Head of caudate nucleus (tissue), 42 donors: ENCODE data around the gene LAMA4.

ENCODE experiments used
- DNase-seq, 42 donors: peaks; one replicate each; pipeline versions ENCODE4 v3.0.0 to v3.0.0-alpha.2; 2020 to 2021; ENCODE audit warnings: mixed read lengths in 7 of 42
- intact Hi-C: fragments of 100-400 bp; cut with DNase I; formaldehyde crosslinking; loops from one replicate; pipeline ENCODE4 v1.15.0; 2022

Gene LAMA4, protein sequence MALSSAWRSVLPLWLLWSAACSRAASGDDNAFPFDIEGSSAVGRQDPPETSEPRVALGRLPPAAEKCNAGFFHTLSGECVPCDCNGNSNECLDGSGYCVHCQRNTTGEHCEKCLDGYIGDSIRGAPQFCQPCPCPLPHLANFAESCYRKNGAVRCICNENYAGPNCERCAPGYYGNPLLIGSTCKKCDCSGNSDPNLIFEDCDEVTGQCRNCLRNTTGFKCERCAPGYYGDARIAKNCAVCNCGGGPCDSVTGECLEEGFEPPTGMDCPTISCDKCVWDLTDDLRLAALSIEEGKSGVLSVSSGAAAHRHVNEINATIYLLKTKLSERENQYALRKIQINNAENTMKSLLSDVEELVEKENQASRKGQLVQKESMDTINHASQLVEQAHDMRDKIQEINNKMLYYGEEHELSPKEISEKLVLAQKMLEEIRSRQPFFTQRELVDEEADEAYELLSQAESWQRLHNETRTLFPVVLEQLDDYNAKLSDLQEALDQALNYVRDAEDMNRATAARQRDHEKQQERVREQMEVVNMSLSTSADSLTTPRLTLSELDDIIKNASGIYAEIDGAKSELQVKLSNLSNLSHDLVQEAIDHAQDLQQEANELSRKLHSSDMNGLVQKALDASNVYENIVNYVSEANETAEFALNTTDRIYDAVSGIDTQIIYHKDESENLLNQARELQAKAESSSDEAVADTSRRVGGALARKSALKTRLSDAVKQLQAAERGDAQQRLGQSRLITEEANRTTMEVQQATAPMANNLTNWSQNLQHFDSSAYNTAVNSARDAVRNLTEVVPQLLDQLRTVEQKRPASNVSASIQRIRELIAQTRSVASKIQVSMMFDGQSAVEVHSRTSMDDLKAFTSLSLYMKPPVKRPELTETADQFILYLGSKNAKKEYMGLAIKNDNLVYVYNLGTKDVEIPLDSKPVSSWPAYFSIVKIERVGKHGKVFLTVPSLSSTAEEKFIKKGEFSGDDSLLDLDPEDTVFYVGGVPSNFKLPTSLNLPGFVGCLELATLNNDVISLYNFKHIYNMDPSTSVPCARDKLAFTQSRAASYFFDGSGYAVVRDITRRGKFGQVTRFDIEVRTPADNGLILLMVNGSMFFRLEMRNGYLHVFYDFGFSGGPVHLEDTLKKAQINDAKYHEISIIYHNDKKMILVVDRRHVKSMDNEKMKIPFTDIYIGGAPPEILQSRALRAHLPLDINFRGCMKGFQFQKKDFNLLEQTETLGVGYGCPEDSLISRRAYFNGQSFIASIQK (N-terminal part only)

DNA sequence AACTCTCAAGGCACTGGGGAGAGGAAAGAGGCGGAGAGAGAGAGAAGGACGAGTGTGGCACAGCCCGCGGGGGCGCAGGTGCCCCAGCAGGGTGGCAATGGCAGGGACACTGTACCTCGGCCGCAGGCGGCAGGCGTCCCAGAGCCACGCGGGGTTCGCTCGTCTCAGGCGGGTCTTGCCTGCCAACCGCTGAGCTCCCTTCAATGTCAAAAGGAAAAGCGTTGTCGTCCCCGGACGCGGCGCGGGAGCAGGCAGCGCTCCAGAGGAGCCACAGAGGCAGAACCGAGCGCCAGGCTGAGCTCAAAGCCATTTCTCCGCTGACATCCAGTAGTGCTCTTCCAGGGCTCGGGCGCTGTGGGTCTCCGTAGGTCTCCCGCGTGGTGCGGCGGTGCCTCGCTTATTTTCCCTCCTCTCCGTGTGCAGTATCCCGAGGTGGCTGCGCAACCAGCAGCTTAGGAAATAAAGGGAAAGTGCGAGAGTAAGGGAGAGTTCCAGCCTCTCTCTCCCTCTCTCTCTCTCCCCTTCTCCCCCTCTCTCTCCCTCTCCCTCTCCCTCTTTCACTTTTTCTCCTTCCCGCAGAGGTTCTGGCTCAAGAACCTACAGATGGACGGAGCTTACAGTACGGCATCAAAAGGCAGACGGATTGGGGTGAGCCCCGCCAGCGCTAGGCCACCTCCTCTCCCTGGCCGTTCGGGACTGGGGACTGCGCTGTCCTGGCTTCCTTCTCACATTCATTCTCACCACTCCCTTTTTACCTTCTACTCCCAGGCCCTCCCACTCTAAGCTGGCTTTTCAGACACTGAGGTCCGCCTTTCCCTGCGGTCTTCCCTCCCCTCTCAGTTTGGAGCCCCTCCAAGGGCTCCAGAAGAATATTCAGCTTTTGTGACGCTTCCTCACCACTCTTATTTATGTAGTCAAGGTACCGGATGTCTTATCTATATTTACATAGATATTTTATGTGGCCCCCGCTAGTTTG lies at the start of gene LAMA4:
TSS of gene LAMA4 (minus strand) at position 727 of the 976 bp plus-strand sequence. CDS start at position 310, 417 bp downstream.
- intact Hi-C loops = no loop called here
- peak; percentile 11 to 72 (median 50) for DNase-seq

DNA sequence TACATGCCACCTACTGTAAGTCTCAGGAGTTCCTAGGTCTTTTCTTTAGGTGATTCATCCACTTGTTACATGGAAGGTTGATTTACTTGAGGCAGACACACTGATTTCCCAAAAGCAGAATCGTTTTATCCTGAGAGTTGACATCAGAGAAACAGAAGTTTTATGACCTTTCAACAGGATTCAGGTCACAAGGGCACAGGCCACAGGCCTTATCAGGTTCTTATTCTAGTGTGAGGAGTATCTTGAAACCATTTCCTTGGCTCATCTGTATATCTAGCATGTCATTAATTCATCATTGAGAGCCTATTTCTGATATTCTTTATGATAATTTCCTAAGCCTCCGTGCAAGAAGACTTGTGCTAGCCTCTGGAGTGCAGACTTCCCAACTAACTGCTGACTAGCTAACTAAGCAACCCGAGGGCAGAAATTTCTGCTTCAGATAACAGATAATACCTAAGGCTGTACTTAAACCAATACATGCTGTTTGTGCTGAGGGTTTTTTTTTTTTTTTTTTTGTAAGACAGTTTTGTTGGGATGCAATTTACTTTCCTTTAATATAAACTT lies 47.9 kb upstream of the LAMA4 start:
- intact Hi-C loops = loop anchor here (5.0 kb wide), 1 partner anchor 115 kb away; no protein-coding TSS in a partner anchor

GRCh38 chr6:112300896-112301295 lies 46.5 kb upstream of the LAMA4 start:
- intact Hi-C loops = loop anchor here (5.0 kb wide), 1 partner anchor 114 kb away; no protein-coding TSS in a partner anchor
- no peak for DNase-seq

More for the DNA sequence above, 47.9 kb upstream of the LAMA4 start:
- DNase-seq = no peak

GRCh38 chr6:112298816-112299281 lies 44.5 kb upstream of the LAMA4 start:
- DNase-seq = no peak
- intact Hi-C loops = no loop called here

- DNase-seq = peak in 16 of 42 donors; percentile 1 to 61 (median 24)
- intact Hi-C loops = no loop called here
Measured at GRCh38 chr6:112298021-112298745, 43.8 kb upstream of the LAMA4 start.

DNA sequence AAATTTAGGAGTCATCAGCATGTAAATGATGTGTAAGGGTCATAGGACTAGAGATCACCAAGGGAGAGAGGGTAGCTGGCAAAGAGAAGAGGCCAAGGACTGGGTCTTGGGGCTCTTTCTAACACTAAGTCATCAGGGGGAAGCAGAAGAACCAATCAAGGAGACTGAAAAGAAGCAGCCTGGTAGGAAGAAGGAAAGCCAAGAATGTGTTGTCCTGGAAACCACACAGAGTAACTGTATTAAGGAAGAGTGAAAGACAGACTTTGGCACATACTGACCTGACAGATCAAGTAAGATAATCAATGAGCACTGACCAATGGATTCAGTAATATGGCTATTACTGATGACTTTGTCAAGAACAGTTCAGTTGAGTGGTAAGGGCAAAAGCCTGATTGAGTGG lies 42.3 kb upstream of the LAMA4 start:
- intact Hi-C loops = no loop called here

DNA sequence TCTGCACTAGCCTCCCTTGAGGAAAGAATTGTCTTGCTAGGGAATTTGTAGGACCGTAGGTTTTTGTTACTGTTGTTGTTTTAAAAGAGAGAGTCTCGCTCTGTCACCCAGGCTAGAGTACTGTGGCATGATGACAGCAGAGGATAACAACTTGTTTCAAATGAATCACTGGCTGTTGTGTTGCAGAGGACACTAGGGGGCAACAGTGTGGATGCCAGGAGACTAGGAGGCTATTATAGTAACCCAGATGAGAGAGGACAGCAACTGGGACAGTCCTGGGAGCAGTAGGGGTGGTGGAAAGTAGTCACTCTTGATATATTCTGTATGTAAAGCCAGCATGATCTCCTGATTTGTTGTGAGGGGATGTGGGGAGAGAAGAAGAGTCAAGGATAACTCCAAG lies 41.8 kb upstream of the LAMA4 start:
- intact Hi-C loops = no loop called here
- peak in 3 of 42 donors; percentile 12 to 56 (median 32) for DNase-seq

More for the DNA sequence above, 42.3 kb upstream of the LAMA4 start:
- DNase-seq = no peak

DNA sequence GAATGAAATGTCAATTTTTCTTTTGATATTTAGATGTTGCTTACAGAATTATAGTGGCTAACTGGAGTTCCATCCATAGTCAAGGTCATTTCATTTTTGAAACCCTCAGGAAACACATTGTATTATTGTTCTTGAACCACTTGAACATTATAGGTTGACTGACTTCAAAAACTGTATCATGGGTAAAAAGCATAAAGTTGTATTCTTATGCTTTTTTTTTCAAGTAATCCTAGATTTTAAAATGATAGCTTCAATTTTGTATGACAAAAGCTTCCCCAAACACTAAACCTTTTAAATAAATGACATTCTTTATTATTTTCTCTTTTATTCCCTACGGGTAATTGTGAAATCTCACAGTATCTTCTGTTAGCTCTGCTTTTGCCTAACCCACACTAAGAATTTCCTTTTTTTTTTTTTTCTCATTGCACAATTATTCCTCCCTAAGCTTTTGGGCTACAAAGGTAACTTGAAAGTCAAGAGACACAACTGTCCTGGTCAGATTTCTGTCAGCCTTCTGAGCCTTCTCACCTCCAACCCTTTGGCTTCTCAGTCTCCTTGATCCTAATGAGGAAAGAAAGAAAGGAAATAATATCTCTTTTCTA lies 36.9 kb upstream of the LAMA4 start:
- no peak for DNase-seq
- intact Hi-C loops = no loop called here

- DNase-seq = peak in 8 of 42 donors; percentile 3 to 39 (median 20)
- intact Hi-C loops = no loop called here
Measured at GRCh38 chr6:112289038-112289566, 34.7 kb upstream of the LAMA4 start.

DNA sequence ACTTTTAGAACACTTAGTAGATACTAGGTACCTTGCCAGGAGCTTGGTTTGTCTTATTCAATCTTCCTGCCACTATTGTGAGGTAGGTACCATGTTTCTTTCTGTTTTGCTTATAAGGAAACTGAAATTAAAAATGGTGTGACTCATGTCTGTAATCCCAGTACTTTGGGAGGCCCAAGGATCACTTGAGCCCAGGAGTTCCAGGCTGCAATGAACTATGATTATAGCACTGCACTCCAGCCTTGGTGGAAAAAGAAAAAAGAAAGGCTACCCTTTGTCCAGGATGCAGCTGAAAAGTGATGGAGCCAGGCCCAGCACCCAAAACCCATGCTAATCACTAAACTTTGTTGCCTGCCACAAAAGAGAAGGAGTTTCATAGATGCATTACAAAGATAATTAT lies 34.1 kb upstream of the LAMA4 start:
- DNase-seq = no peak

DNA sequence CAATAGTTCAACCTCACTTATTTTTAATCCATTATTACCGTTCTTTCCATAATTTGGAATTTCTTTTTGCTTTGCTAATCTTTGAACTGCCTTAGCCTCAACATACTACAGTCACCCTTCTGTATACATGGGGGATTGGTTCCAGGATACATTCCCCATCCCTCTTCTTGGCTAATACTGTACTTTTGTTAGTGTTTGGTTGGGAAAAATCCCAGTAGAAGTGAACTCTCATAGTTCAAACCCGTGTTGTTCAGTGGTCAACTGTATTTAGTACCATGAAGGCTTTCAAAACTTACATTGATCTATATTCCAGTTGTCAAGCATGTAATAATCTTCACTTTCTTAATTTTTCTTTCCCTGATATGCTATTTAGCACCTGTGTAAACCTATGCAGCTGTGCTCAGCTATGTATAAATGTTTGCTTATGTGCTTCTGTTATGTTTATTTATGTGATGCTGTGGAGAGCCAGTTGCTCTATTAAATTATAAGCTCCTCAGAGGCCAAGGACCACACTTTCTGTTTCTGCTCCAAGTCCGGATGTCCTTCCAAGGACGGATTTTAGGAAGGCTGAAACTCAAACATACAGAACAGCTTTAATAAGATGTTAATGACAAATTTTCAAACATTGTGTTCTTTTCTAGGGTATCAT lies 33.3 kb upstream of the LAMA4 start:
- no peak for DNase-seq
- intact Hi-C loops = no loop called here

More for the DNA sequence above, 34.1 kb upstream of the LAMA4 start:
- intact Hi-C loops = no loop called here

- intact Hi-C loops = no loop called here
- no peak for DNase-seq
Measured at GRCh38 chr6:112286500-112287144, 32.3 kb upstream of the LAMA4 start.

DNA sequence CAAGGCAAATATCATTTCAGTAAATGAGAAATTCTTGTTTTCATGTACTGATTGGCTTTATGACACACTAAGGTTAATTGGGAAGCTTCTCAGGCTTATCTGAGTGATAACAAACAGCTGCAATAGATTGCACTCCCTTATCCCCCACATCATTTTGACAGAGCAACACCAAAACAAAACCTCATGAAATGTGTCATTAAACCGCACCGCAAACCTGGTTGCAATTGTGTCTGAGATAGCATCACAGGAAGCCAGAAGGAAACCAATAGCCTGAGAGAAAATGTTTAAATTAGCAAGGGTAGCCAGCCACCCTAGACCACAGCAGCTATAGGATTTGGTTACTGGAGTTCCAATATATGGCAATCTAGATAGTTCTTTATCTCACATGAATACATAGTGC lies 31.6 kb upstream of the LAMA4 start:
- no peak for DNase-seq
- intact Hi-C loops = no loop called here

DNA sequence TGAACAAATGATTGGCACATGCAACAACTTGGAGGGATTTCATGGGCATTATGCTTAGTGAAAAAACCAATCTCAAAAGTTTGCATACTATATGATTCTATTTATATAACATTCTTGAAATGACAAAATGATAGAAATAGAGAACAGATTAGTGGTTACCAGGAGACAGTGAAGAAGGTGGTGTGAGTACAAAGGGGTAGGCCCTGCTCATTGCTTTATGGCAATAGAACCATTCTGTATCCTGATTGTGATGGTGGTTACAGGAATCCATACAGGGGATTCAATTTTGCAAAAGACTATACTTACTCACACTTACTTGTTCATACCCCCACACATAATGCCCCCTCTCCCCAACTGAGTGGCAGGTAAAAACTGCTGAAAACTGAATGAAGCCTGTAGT lies 30.2 kb upstream of the LAMA4 start:
- intact Hi-C loops = no loop called here
- no peak for DNase-seq

DNA sequence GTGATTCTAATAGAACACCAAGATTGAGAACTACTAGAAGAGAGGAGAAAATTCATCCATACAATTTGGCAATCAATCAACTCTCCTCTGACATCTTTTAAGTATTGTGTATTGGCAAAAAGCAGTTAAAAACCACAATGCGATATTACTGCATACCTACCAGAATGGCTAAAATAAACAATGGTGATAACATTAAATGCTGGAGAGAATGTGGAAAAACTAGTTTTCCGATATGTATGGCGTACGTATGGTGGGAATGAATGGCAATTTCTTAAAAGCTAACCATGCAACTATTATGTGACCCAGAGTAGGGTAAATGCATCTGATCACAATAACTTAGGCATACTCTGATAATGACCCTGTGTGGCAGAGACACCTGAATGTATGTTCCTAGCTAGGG lies 29.3 kb upstream of the LAMA4 start:
- no peak for DNase-seq
- intact Hi-C loops = no loop called here
